ENCODE results near the gene ABCG4. TPM values are rescaled to one million over a fixed set of nuclear protein-coding genes. Genes with fewer than 3 reads are reported as not detected.
"Not testable (repeated sequence)": the region's sequence is repeated elsewhere in the genome, so short reads cannot be mapped to it uniquely, and the experiment has no call there.

ABCG4 gene
- total RNA-seq, 1 experiment from 2014 or later = 0.31 TPM

DNA sequence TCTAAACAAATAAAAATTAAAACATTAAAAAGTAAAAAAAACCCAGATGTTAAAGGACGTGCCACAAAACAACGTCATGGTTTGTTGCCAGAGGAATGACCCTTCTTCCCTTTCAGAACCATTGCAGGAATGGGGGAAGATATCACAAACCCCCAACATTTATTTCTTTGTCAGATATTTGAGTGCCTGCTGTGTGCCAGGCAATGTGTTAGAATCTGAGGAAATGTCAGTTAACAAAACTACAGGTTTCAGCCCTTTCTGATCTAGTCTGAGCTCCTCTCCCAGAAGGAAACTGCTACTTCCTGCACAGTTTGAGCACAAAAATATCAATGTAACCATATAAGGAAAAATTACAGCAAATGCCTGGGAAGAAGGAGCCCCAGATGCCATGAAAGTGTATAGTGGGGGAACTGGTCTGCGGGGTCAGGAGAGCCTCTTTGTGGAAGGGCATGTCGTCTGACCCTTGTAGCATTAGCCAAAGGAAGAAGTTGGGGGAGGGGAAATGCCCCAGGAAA lies 29.4 kb downstream of the ABCG4 start:
- Histone ChIP-seq H3K27me3 (ENCODE audit: control insufficient read depth, insufficient read depth, low read length) (no peaks in the 10 kb centered on the region), H3K4me3 (ENCODE audit: insufficient read depth, low read depth, low read length) (no peak overlapping the region), H3K36me3 (replicated peaks; ENCODE audit: control insufficient read depth, insufficient read depth, low read length) (peaks cover 1% of the 10 kb centered on the region)
- no peak for DNase-seq

DNA sequence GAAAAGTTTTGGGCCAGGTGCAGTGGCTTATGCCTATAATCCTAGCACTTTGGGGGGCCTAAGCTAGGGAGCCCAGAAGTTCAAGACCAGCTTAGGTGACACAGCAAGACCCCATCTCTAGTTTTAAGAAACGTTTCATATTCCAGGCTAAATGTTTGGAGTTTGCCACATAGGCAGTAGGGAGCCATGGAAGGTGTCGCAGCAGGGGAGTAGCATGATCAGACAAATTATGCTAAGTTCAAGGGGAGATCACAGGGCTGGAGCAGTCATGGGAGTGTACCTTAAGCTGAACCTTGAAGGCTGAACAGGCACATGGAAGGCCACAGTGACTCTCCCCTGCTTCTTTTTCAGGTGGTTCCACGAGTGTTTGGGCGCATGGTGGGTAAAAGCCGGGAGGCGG lies 30.5 kb downstream of the ABCG4 start:
- H3K36me3 ChIP-seq (replicated peaks; ENCODE audit: control insufficient read depth, insufficient read depth, low read length) = peaks cover 1% of the 10 kb centered on the region
- no peak for DNase-seq
- no peaks in the 10 kb centered on the region for H3K27me3 ChIP-seq (ENCODE audit: control insufficient read depth, insufficient read depth, low read length)
- no peak overlapping the region for H3K4me3 ChIP-seq (ENCODE audit: insufficient read depth, low read depth, low read length)

DNA sequence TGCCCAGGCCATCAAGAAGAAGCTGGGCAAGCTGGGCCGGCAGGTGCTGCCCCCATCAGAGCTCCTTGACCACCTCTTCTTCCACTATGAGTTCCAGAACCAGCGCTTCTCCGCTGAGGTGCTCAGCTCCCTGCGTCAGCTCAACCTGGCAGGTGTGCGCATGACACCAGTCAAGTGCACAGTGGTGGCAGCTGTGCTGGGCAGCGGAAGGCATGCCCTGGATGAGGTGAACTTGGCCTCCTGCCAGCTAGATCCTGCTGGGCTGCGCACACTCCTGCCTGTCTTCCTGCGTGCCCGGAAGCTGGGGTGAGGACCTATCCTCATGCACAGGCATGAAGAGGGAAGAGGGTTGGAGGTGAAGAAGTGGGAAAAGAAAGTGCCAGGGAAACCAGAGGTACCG lies 31.1 kb downstream of the ABCG4 start:
- no peak overlapping the region for H3K4me3 ChIP-seq (ENCODE audit: insufficient read depth, low read depth, low read length)
- H3K36me3 ChIP-seq (replicated peaks; ENCODE audit: control insufficient read depth, insufficient read depth, low read length) = peaks cover under 1% of the 10 kb centered on the region
- no peaks in the 10 kb centered on the region for H3K27me3 ChIP-seq (ENCODE audit: control insufficient read depth, insufficient read depth, low read length)
- no peak for DNase-seq

DNA sequence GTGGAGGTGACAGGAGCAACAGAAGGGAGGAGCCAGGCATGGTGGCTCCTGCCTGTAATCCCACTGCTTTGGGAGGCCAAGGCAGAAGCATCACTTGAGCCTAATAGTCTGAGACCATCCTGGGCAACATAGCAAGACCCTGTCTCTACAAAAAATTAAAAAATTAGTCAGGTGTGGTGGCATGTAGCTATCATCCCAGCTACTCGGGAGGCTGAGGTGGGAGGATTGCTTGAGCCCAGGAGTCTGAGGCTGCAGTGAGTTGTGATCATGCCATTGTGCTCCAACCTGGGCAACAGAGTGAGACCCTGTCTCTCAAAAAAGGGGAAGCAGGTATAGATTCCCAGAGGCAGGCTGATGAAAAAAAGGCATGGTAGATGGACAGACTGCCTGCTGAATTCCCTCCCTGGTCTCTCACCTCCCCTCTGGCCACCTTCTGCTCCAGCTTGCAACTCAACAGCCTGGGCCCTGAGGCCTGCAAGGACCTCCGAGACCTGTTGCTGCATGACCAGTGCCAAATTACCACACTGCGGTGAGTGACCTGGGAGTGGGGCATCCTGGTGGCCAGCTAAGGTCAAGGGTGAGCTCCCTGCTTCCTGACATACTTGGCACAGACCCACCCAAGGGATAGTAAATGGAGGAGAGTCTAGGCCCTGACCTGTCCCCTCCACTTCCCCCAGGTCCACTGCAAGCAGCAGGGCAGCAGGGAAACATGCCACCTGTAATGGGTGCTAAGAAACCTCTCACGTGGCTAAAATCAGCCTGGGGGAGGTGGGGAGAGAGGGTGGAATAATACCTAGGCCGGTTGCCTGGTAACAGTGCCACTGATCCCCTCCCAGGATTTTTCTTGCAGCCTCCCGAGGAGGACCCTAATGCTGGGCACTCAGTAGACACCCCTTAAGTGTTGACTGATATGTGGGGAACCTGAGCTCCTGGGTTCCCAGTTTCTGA lies 32.2 kb downstream of the ABCG4 start:
- no peak for DNase-seq
- Histone ChIP-seq H3K4me3 (ENCODE audit: insufficient read depth, low read depth, low read length) (no peak overlapping the region), H3K27me3 (ENCODE audit: control insufficient read depth, insufficient read depth, low read length) (no peaks in the 10 kb centered on the region), H3K36me3 (replicated peaks; ENCODE audit: control insufficient read depth, insufficient read depth, low read length) (no peaks in the 10 kb centered on the region)

DNA sequence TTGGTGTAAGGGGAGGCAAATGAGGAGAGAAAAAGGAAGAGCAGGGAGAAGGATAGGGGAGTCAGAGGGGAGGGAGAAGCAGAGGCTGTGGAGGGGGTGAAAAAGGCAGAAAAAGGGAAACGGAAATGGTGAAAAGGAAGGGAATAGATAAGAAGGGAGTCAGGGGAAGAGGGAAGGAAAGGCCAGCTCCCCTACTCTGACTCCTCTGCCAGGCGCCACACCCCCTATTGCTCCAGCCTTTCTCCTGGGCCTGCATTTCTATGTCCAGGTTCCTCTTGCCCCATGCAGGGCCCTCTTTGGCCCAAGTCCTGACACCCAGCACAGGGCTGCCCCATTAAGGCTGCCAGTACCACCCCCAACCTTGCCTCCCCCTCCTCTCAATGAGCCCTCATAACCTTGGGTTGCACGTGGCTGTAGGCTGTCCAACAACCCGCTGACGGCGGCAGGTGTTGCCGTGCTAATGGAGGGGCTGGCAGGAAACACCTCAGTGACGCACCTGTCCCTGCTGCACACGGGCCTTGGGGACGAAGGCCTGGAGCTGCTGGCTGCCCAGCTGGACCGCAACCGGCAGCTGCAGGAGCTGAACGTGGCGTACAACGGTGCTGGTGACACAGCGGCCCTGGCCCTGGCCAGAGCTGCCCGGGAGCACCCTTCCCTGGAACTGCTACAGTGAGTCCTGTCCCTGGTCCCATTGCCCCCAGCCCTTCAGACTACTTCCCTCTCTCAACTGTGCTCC lies 33.0 kb downstream of the ABCG4 start:
- H3K4me3 ChIP-seq (ENCODE audit: insufficient read depth, low read depth, low read length) = no peak overlapping the region
- H3K27me3 ChIP-seq (ENCODE audit: control insufficient read depth, insufficient read depth, low read length) = no peaks in the 10 kb centered on the region
- DNase-seq = no peak
- no peaks in the 10 kb centered on the region for H3K36me3 ChIP-seq (replicated peaks; ENCODE audit: control insufficient read depth, insufficient read depth, low read length)

DNA sequence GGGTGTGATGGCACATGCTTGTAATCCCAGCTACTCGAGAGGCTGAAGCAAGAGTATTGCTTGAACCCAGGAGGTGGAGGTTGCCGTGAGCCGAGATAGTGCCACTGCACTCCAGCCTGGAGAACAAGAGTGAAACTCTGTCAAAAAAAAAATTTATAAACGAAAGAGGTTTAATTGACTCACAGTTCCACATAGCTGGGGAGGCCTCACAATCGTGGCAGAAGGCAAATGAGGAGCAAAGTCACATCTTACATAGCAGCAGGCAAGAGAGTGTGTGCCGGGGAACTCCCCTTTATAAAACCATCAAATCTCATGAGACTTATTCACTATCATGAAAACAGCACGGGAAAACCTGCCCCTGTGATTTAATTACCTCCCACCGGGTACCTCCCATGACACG lies 35.5 kb downstream of the ABCG4 start:
- not testable (repeated sequence) for H3K36me3 ChIP-seq (replicated peaks; ENCODE audit: control insufficient read depth, insufficient read depth, low read length); H3K4me3 ChIP-seq (ENCODE audit: insufficient read depth, low read depth, low read length); DNase-seq; H3K27me3 ChIP-seq (ENCODE audit: control insufficient read depth, insufficient read depth, low read length)

DNA sequence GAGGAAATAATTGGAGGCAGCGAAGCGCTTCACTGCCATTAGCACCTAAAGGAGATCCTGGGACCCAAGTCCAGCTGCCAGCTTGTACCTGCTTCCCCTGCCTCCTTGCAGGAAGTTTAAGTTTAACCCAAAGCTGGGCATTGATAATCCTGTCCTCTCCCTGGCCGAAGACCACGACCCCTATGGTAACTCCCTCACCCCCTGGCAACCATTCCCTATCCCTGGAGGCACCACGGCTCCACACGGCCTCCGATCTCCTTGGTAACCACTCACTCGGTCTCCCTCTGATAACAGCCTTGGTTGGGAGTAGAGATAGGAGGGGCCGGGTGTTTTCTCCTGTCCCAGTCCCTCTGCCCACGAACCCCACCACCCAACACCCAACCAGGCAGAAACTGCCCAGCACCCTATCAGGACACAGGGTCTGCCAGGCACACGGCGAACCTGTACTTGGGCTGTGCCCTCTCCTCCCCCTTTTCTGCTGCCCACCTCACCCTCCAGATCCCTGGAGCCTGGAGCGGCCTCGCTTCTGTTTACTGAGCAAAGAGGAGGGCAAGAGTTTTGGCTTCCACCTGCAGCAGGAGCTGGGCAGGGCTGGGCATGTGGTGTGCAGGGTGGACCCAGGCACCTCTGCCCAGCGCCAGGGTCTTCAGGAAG lies 37.3 kb downstream of the ABCG4 start:
- peak; percentile 56 for DNase-seq
- no peaks in the 10 kb centered on the region for H3K36me3 ChIP-seq (replicated peaks; ENCODE audit: control insufficient read depth, insufficient read depth, low read length)
- H3K4me3 ChIP-seq (ENCODE audit: insufficient read depth, low read depth, low read length) = no peak overlapping the region
- no peaks in the 10 kb centered on the region for H3K27me3 ChIP-seq (ENCODE audit: control insufficient read depth, insufficient read depth, low read length)

DNA sequence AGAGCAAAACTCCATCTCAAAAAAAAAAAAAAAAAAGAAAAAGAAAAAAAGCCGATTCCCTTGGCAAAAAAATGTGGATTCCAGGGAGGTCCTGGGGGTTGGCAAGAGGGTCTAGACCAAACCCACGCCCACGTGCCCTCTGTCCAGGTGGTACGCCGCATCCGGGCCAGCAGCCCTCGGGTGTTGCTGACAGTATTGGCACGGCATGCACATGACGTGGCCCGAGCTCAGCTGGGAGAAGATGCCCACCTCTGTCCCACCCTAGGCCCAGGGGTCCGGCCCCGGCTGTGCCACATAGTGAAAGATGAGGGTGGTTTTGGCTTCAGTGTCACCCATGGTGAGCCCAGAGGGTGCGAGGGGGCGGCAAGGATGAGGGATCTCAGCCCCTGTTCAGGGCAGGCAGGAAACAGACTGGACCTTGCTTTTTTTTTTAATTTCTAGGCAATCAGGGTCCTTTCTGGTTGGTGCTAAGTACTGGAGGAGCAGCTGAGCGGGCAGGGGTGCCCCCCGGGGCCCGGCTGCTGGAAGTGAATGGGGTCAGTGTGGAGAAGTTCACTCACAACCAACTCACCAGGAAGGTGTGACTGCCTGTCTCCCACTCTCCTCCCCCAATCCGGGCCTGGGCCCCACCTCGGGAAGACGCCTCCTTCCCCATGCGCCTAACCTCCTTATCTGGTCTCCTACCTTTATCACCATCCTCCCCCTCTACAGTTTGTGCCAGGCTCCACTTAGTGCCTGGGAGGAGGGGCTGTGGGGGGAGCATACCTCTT lies 38.5 kb downstream of the ABCG4 start:
- H3K4me3 ChIP-seq (ENCODE audit: insufficient read depth, low read depth, low read length) = no peak overlapping the region
- no peaks in the 10 kb centered on the region for H3K36me3 ChIP-seq (replicated peaks; ENCODE audit: control insufficient read depth, insufficient read depth, low read length)
- no peaks in the 10 kb centered on the region for H3K27me3 ChIP-seq (ENCODE audit: control insufficient read depth, insufficient read depth, low read length)
- peak; percentile 54 for DNase-seq

DNA sequence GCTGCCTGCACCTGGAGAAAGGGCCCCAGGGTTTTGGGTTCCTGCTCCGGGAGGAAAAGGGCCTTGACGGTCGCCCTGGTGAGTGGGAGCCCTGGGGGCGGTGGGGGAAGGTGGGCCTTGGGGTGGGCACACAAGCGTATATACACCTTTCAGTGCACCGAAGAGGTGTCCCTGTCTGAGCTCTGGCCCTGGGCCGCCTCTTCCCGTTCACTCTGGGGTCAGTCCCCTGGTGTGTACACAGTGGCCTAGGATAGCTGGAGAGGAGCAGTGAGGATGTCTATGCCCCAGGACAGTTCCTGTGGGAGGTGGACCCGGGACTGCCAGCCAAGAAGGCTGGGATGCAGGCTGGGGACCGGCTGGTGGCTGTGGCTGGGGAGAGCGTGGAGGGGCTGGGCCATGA lies 39.2 kb downstream of the ABCG4 start:
- peak; percentile 53 for DNase-seq

DNA sequence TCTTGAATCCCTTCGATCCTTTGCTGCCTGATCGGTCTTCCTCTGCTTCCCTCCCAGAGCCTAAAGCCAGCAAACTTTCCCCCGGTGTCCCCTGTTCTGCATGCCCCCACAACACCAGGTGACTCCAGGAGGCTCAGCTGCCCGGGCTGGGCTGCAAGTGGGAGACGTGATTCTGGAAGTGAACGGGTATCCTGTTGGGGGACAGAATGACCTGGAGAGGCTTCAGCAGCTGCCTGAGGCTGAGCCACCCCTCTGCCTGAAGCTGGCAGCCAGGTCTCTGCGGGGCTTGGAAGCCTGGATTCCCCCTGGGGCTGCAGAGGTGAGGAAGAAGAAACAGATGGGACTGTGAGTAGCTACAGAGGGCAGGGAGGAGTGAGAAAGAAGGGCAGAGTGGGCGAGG lies 40.0 kb downstream of the ABCG4 start:
- no peaks in the 10 kb centered on the region for H3K36me3 ChIP-seq (replicated peaks; ENCODE audit: control insufficient read depth, insufficient read depth, low read length)
- no peak overlapping the region for H3K4me3 ChIP-seq (ENCODE audit: insufficient read depth, low read depth, low read length)
- DNase-seq = peak; percentile 39
- no peaks in the 10 kb centered on the region for H3K27me3 ChIP-seq (ENCODE audit: control insufficient read depth, insufficient read depth, low read length)

More for the DNA sequence above, 39.2 kb downstream of the ABCG4 start:
- Histone ChIP-seq H3K36me3 (replicated peaks; ENCODE audit: control insufficient read depth, insufficient read depth, low read length) (no peaks in the 10 kb centered on the region), H3K27me3 (ENCODE audit: control insufficient read depth, insufficient read depth, low read length) (no peaks in the 10 kb centered on the region), H3K4me3 (ENCODE audit: insufficient read depth, low read depth, low read length) (no peak overlapping the region)

DNA sequence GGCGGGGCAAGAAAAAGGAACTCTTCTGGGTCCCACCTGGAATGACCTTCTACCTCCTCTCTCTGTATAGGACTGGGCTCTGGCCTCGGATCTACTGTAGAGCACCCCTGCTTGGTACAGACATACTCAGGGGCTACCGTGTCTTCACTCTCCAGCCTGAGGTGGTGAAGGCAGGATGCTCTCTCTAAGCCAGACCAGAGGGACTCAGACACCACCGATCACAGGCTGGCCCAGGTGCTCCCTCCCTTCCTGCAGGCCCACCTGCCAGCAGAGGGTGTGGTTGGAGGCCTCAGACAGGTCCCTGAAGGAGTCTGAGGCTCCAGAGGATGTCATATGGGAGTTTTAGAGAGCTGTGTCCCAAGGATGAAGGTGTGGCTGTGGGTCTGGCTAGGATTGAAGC lies 40.5 kb downstream of the ABCG4 start:
- Histone ChIP-seq H3K4me3 (ENCODE audit: insufficient read depth, low read depth, low read length) (no peak overlapping the region), H3K27me3 (ENCODE audit: control insufficient read depth, insufficient read depth, low read length) (no peaks in the 10 kb centered on the region), H3K36me3 (replicated peaks; ENCODE audit: control insufficient read depth, insufficient read depth, low read length) (no peaks in the 10 kb centered on the region)
- DNase-seq = peak; percentile 52

DNA sequence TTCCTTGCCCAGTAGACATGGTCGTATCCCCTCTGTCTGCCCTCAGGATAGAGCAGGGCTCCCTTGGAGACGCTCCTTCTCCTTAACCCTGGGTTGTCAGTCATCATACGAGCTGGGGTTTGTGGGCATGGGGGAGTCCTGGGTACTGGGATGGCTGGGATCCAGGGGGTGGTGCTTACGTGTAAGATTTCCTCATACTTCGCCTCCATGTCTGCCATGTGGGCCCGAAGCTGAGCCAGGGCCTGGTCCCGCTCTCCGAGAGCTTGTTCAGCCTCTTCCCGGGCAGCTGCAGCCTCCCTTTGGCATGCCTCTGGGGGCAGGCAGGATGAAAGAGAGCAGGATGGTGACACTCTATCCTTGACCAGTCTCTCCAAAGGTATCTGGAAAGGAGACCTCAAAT lies 41.7 kb downstream of the ABCG4 start:
- no peaks in the 10 kb centered on the region for H3K27me3 ChIP-seq (ENCODE audit: control insufficient read depth, insufficient read depth, low read length)
- DNase-seq = peak; percentile 41
- H3K36me3 ChIP-seq (replicated peaks; ENCODE audit: control insufficient read depth, insufficient read depth, low read length) = no peaks in the 10 kb centered on the region
- no peak overlapping the region for H3K4me3 ChIP-seq (ENCODE audit: insufficient read depth, low read depth, low read length)

DNA sequence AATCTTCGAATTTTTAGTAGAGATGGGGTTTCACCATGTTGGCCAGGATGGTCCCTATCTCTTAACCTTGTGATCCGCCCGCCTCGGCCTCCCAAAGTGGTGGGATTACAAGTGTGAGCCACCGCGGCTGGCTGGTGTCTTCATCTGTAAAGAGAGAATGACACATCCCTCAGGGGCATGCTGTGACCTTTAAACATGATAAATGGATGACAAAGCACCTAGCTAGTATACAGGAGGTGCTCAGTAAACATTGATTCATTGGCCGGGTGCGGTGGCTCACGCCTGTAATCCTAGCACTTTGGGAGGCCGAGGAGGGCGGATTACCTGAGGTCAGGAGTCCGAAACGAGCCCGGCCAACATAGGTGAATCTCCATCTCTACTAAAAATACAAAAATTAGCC lies 42.4 kb downstream of the ABCG4 start:
- H3K27me3 ChIP-seq (ENCODE audit: control insufficient read depth, insufficient read depth, low read length); H3K4me3 ChIP-seq (ENCODE audit: insufficient read depth, low read depth, low read length); DNase-seq; H3K36me3 ChIP-seq (replicated peaks; ENCODE audit: control insufficient read depth, insufficient read depth, low read length): not testable (repeated sequence)

DNA sequence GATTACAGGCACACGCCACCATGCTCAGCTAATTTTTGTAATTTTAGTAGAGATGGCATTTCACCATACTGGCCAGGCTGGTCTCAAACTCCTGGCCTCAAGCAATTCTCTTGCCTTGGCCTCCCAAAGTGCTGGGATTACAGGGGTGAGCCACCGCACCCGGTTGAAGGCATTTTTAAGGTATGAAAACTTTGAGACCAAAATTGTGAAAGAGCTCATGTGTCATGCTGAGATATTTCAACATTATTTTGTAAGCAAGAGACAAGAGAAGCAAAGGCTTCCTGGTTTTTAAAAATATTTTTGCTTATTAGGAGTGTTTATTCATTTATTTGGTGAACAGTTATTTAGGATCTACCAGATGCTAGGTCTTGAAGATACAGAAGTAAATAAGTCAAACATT lies 43.3 kb downstream of the ABCG4 start:
- DNase-seq = no peak
- Histone ChIP-seq H3K36me3 (replicated peaks; ENCODE audit: control insufficient read depth, insufficient read depth, low read length) (no peaks in the 10 kb centered on the region), H3K4me3 (ENCODE audit: insufficient read depth, low read depth, low read length) (no peak overlapping the region), H3K27me3 (ENCODE audit: control insufficient read depth, insufficient read depth, low read length) (no peaks in the 10 kb centered on the region)
